GM23248 (cell line): ENCODE data around the gene CHST6. TPM values are rescaled to one million over a fixed set of nuclear protein-coding genes. Genes with fewer than 3 reads are reported as not detected.
"Not testable (repeated sequence)": the region's sequence is repeated elsewhere in the genome, so short reads cannot be mapped to it uniquely, and the experiment has no call there.

ENCODE experiments used
- DNase-seq: peaks from one replicate; pipeline ENCODE4 v3.0.0-alpha.2; 2015
- H2AFZ ChIP-seq: fragments of 200-600 bp; sonication (generic); 2 replicates; pipeline ENCODE4 v1.6.1; 2016; ENCODE audit warnings: antibody characterized with exemption
- H3F3A ChIP-seq: fragments of 200-600 bp; sonication (generic); 2 replicates; pipeline ENCODE4 v1.6.1; 2016; ENCODE audit warnings: mild to moderate bottlenecking, antibody characterized with exemption, mixed run types; ENCODE audit not compliant: insufficient read depth
- H3K27ac ChIP-seq: fragments of 200-600 bp; sonication (generic); 2 replicates; pipeline ENCODE4 v1.5.1; 2016; ENCODE audit warnings: mild to moderate bottlenecking
- H3K27me3 ChIP-seq: fragments of 200-600 bp; sonication (generic); replicated peaks from 2 replicates; pipeline ENCODE4 v1.6.1; 2016; ENCODE audit warnings: mild to moderate bottlenecking; ENCODE audit not compliant: insufficient read depth
- H3K36me3 ChIP-seq: fragments of 200-600 bp; sonication (generic); 2 replicates; pipeline ENCODE4 v1.6.1; 2016; ENCODE audit warnings: low read depth, mild to moderate bottlenecking
- H3K4me1 ChIP-seq: fragments of 200-600 bp; sonication (generic); 2 replicates; pipeline ENCODE4 v1.6.1; 2016; ENCODE audit warnings: mild to moderate bottlenecking; ENCODE audit not compliant: insufficient read depth
- H3K4me2 ChIP-seq: fragments of 200-600 bp; sonication (generic); one replicate; pipeline ENCODE4 v1.6.1; 2016; ENCODE audit warnings: mild to moderate bottlenecking; ENCODE audit not compliant: unreplicated experiment
- H3K4me3 ChIP-seq: fragments of 200-600 bp; sonication (generic); 2 replicates; pipeline ENCODE4 v1.5.1; 2016; ENCODE audit warnings: mild to moderate bottlenecking
- H3K79me2 ChIP-seq: fragments of 200-600 bp; sonication (generic); 2 replicates; pipeline ENCODE4 v1.6.1; 2016; ENCODE audit warnings: mild to moderate bottlenecking; ENCODE audit not compliant: insufficient read depth
- H3K9ac ChIP-seq: fragments of 200-600 bp; sonication (generic); 2 replicates; pipeline ENCODE4 v1.6.1; 2016; ENCODE audit warnings: mild to moderate bottlenecking
- H3K9me2 ChIP-seq: fragments of 200-600 bp; sonication (generic); 2 replicates; pipeline ENCODE4 v1.6.1; 2016; ENCODE audit warnings: mixed run types, mild to moderate bottlenecking, moderate library complexity; ENCODE audit not compliant: insufficient read depth
- H3K9me3 ChIP-seq: fragments of 200-600 bp; sonication (generic); one replicate; pipeline ENCODE4 v1.6.1; 2017; ENCODE audit warnings: low read depth
- H4K20me1 ChIP-seq: fragments of 200-600 bp; sonication (generic); 2 replicates; pipeline ENCODE4 v1.6.0; 2016; ENCODE audit not compliant: insufficient read depth
- EZH2 ChIP-seq: fragments of 200-600 bp; sonication (generic); IDR thresholded peaks from 2 replicates; pipeline ENCODE4 v1.6.1; 2018; ENCODE audit warnings: antibody characterized with exemption, mild to moderate bottlenecking; ENCODE audit not compliant: insufficient read depth, poor library complexity, severe bottlenecking
- EZH2phosphoT487 ChIP-seq: fragments of 200-600 bp; sonication (generic); IDR thresholded peaks from 2 replicates; pipeline ENCODE4 v1.6.1; 2018; ENCODE audit warnings: antibody characterized with exemption, moderate library complexity, mild to moderate bottlenecking, low read depth; ENCODE audit not compliant: insufficient read depth
- WGBS, 2 experiments: methylation state at CpG; one replicate each; pipeline ENCODE4 v1.1.6; 2015 to 2017; ENCODE audit warnings: low lambda C conversion rate in 2 of 2, low coverage in 1 of 2; ENCODE audit errors: missing lambda C conversion rate in 2 of 2; 5-methylcytosine and 5-hydroxymethylcytosine counted together
- in situ Hi-C: fragments of 300-500 bp; cut with MboI; formaldehyde crosslinking; loops from 2 replicates; pipeline ENCODE4 v1.15.0; 2020
- polyA plus RNA-seq: library from polyadenylated mRNA; unstranded; fragments of >200 nt; fragmentation: Nextera tagmentation; extraction: Ambion mirVana; gene quantifications from 2 replicates; pipeline ENCODE4 v1.2.1, GENCODE V29; 2016
- total RNA-seq: library from RNA; depleted of rRNA; stranded (reverse); fragments of >200 nt; shearing (Covaris generic); gene quantifications from 2 replicates; pipeline ENCODE4 v1.2.3, GENCODE V29; 2014

The CHST6 gene
- total and polyA plus RNA-seq, 2 experiments from 2014 or later: 0.10 to 0.65 TPM

DNA sequence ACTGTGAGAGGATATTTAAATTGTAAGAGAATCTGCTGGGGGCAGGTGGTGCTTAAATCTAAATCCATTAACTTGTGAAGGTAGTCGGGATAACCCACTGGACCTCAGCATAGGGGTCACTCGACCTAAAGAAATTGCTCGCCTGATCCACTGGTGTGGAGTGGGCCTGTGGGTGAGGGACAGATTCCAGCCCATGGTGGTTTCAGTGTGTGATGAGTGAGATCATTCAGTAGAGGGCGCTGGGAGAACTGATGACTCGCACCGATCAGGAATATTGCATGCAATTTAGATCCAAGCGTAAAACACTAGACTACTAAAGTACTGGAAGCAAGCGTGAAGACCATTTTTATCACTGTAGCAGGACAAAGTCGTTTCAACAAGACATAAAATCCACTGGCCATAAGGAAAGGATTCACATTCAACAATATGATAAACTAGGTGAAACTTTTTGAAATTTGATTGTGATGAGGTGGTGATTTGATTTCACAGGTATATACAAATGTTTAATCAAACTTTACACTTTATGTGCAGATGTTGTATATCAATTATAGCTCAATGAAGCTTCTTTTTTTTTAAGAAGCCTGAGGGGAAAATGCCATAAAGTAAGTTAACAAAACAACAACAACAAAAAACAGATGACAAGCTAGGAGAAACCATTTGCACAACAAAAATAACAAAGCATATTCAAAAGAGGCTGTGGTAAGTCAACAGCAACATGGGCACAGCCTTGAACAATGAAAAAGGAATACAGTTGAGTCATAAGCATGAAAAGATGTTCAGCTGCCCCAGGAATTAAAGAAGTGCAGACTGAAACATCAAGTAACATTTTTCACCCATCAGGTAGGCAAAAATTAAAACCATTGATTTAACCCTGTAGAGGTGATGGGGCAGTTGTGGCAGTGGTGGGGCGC, 23.3 kb downstream of the CHST6 start:
- Histone ChIP-seq H3K4me2 (no peak overlapping the region), H3K27me3 (no peaks in the 10 kb centered on the region), H3K27ac (no peak overlapping the region), H4K20me1 (no peaks in the 10 kb centered on the region), H3K36me3 (no peaks in the 10 kb centered on the region), H3K9me2 (no peaks in the 10 kb centered on the region), H3K4me3 (no peak overlapping the region), H3K9ac (no peak overlapping the region), H3K9me3 (no peaks in the 10 kb centered on the region), H3K79me2 (no peaks in the 10 kb centered on the region), H2AFZ (peak overlapping the region; percentile 14; the same call in 1 of the 2 replicates), H3F3A (no peaks in the 10 kb centered on the region), H3K4me1 (no peaks in the 10 kb centered on the region)
- in situ Hi-C loops: no loop called here
- peak; percentile 85 for DNase-seq
- TF ChIP-seq EZH2phosphoT487 (no peak), EZH2 (no peak)
- WGBS, 2 experiments: 10 to 14% methylated on average over 10 of the region's 10 CpGs

DNA sequence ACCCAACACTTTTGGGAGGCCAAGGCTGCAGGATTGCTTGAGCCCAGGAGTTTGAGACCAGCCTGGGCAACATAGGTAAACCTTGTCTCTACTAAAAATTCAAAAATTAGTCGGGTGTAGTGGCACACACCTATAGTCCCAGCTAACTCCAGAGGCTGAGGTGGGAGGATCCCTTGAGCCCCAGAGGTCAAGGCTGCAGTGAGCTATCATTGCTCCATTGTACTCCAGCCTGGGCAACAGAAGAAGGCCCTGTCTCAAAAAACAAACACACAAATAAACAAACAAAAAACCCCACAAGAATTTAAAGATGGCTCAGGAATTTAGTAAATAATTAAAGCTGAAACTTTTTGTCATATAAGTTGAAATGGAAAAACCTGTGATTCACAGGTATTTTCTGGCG, 28.5 kb downstream of the CHST6 start:
- no peaks in the 10 kb centered on the region for H3K9me2 ChIP-seq
- H3K9ac ChIP-seq: no peak overlapping the region
- no peak for TF ChIP-seq EZH2phosphoT487
- TF ChIP-seq EZH2: no peak
- H3K4me3 ChIP-seq: no peak overlapping the region
- no peaks in the 10 kb centered on the region for H3K36me3 ChIP-seq
- in situ Hi-C loops: no loop called here
- H3F3A ChIP-seq: no peaks in the 10 kb centered on the region
- H4K20me1 ChIP-seq: no peaks in the 10 kb centered on the region; the same call in 1 of the 2 replicates
- no peaks in the 10 kb centered on the region for H3K27me3 ChIP-seq
- whole genome bisulfite sequencing, 2 experiments: 58 to 61% methylated on average over 2 of the region's 2 CpGs
- no peak overlapping the region for H3K4me2 ChIP-seq
- no peaks in the 10 kb centered on the region for H3K4me1 ChIP-seq
- H3K27ac ChIP-seq: no peak overlapping the region
- H3K9me3 ChIP-seq: no peaks in the 10 kb centered on the region
- no peak for DNase-seq
- no peak overlapping the region for H2AFZ ChIP-seq
- peaks cover 24% of the 10 kb centered on the region for H3K79me2 ChIP-seq

DNA sequence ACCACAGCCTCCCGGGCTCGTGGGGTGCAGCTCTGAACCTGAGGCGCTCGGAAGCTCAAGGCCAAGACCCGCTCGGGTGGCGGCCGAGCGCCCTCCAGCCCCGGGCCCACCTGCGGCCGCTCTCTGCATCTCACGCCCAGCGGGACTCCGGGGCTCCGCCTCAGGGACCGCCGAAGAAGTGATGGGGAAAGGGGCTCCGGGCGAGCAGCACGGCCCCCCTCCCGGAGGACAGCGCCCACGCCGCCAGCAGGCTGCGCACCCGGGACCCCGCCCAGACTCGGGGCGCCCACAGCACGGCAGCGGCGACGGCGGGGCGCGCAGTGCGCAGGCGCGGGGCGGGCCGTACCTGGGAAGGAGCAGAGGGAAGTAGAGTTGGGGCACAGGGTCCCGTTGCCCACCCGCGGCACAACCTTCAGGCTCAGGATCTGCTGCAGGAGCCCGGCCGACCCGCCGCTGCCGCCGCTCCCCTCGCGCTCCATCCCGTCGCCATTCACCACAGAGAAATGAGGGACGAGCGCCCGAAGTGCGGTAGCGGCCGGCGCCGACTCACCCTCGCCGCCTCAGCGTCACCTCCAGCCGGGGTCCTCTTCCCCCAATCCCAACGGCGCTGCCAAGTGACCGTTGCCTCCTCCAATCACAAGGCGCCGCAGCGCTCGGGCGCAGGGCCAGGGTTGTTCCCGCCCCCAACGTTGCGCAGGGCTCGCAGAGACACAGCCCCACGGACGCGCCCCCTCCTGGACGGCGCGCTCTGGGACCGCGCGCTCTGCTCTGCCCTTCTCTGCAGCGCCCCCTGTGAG, 30.9 kb downstream of the CHST6 start, which contains the start of gene TMEM170A:
Gene TMEM170A (minus strand): TSS at position 568 of the 797 bp plus-strand sequence. CDS start 89 bp downstream, at position 479.
- Histone ChIP-seq H4K20me1 (no peaks in the 10 kb centered on the region; the same call in 1 of the 2 replicates), H3K9ac (peak within 1 kb of the TSS; percentile 84), H3K4me3 (peak within 1 kb of the TSS; percentile 85), H3K79me2 (peaks cover 49% of the 10 kb centered on the region), H3K4me2 (peak within 1 kb of the TSS; percentile 98), H3K4me1 (no peaks in the 10 kb centered on the region), H3K27ac (peak within 1 kb of the TSS; percentile 66), H3K27me3 (no peaks in the 10 kb centered on the region), H3F3A (no peaks in the 10 kb centered on the region), H3K36me3 (no peaks in the 10 kb centered on the region), H3K9me3 (no peaks in the 10 kb centered on the region), H2AFZ (peak within 1 kb of the TSS; percentile 82), H3K9me2 (no peaks in the 10 kb centered on the region)
- DNase-seq: peak; percentile 99
- WGBS, 2 experiments: 0 to 1% methylated on average over 58 to 65 of the region's 89 CpGs
- TF ChIP-seq EZH2 (no peak), EZH2phosphoT487 (no peak)
- in situ Hi-C loops: no loop called here

- H3K4me1 ChIP-seq, H4K20me1 ChIP-seq, H3K9me2 ChIP-seq, H3F3A ChIP-seq, in situ Hi-C loops, H3K9me3 ChIP-seq, H3K36me3 ChIP-seq, H3K27me3 ChIP-seq: not testable (repeated sequence)
- WGBS, 2 experiments: 2% methylated on average over 31 to 39 of the region's 39 CpGs
- Histone ChIP-seq H3K27ac (peak overlapping the region; percentile 66), H3K4me2 (peak overlapping the region; percentile 98), H3K9ac (peak overlapping the region; percentile 84), H2AFZ (peak overlapping the region; percentile 82), H3K4me3 (peak overlapping the region; percentile 85), H3K79me2 (peaks cover 56% of the 10 kb centered on the region)
- peak; percentile 57 for DNase-seq
Observed at GRCh38 chr16:75463389-75464121, 31.7 kb downstream of the CHST6 start.
